GM18505 (cell line): ENCODE results near the gene RAB36.

ENCODE experiments used
- ATAC-seq: cut with Tn5 transposase; IDR thresholded peaks from one replicate; pipeline ENCODE4 v1.9.1; 2021; ENCODE audit not compliant: unreplicated experiment
- POLR2A ChIP-seq: IDR thresholded peaks from 4 replicates; pipeline ENCODE4 v1.6.1; 2011; ENCODE audit warnings: borderline replicate concordance; ENCODE audit not compliant: insufficient read depth, insufficient read length; ENCODE audit errors: extremely low read depth

RAB36 gene

DNA sequence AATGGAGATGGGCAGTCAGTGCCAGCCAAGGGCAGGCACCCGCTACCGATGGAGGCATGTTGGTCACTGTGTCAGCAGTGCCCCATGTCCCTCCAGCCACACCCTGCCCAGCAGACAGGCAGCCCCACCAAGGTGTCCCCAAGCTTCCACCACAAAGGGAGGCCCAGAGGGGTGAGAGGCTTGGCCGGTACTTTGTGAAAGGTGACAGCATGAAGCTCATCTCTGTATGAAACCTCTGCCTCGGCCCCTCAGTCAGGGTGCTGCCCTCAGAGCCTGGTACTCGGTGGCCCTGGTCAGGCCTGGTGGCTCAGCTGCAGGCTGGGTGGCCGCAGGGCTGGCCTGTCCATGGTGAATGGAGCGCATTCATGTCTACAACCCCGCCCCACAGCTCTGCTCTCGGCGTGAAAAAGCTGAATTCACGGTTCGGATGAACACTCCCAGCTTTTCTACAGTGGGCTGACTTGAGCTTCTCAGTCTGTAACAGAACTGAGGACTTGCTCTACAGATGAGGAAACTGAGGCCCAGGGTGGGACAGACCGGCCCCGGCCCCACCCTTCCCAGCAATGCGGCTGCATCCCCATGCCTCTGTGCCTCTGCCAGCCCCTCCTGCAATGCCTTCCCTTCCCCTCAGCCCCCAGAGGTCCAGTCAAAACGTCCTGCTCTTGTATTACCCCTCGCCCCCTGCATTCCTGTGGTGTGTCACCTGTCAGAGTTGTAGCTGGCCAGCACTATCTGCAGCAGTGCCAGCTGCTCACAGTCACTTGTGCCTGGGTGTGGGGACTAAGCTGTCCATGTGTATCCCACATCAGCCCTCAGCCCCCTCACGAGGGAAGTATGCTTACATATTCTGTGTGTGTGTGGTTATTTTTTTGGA, 31.2 kb upstream of the RAB36 start:
- ATAC-seq = no peak
- TF ChIP-seq POLR2A = no peak

DNA sequence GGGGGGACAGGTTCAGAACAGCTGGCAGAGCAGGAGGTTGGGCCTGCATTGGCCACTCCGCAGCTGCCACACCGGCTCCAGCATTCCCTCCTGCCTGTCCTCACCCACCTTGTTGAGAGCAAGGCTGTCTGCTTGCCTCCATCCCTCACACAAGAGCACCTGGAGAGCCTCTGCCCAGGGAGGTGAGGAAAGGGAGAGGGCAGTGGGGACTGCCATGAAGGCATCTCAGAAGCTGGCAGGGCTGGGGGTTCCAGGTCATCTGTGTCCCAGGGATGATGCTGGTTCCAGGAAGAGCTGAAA, 30.6 kb upstream of the RAB36 start:
- TF ChIP-seq POLR2A = no peak
- no peak for ATAC-seq

DNA sequence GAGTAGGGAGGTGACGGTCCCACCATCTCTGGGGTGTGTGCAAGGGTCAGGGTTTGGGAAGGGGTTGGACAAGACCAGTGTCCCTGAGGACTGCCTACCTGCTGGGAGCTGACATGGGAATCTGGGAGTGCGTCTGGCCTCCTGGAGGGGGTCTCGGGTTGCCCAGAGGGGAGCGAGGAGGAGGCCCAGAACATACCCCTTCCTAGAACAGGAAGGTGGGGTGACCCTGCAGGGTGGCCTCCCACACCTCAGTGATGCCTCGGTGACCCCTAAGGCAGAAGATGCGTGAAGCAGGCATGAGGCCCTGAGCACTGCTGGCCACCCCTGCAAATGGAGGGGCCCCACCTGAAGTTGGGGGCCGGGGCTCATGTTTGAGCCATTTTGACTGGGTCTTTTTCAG, 29.9 kb upstream of the RAB36 start:
- TF ChIP-seq POLR2A = no peak
- ATAC-seq = no peak

DNA sequence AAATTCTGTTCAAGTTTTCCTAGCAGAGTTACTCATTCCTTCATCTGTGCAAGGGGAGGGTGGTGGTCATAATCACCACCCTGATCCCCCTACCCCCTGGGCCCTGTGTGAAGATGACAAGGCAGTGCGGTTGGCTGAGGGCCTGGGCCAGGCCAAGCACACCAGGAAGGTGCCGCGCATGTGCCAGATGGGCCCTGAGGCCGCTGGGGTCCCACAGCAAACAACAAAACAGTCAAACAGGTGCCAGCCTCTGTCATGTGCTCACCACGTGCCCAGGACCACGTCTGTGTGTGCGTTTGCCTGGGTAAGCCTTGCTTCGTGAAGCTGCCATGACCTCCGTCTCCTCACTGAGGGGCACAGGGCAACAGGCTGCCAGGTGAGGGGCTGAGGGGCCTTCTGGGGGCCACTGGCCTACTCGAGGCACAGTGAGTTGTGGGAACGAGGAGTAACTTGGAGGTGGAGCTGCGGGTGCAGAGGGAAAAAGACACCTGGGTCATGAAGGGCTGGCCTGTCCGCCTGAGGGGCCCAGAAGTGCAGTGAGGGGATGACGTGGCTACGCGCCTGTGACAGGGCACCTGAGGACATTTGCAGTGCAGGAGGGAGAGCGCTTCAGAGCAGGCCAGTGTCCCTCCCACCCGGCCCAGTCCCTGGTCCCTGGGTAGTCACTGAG, 29.3 kb upstream of the RAB36 start:
- no peak for TF ChIP-seq POLR2A
- no peak for ATAC-seq

DNA sequence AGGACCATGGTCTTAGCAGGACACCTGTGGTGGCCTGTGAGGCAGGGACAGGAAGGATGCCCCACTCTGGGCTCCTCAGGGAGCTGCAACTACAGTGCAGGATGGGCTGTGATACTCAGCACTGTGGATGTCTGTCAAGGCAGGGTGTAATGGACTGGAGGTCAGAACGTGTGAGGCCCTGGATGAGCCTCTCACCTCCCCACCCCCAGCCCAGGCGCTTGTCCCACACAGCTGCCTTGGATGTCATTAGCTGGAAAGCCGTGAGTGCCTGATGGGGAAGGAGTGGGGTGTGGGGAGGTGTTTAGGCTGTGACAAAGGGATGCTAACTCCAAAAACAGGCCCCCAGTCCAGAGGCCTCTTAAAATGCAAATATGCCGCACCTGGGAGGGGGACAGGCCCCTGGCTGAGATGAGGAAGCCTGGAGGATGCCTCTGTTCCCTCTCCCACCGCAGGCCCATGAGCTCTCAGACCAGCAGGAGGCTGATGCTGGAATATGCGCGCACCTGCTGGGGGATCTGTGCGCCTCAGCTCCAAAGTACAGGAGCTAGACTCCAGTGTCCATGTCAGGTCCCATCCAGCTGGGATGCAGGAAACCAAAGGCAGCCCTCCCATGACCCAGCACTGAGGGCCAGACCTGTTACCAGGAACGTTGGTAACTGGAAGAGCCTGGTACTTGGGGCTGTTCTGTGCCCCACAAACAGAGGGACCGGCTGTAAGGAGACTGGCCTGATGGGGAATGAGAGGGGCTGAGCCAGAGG, 28.6 kb upstream of the RAB36 start:
- no peak for TF ChIP-seq POLR2A
- no peak for ATAC-seq

DNA sequence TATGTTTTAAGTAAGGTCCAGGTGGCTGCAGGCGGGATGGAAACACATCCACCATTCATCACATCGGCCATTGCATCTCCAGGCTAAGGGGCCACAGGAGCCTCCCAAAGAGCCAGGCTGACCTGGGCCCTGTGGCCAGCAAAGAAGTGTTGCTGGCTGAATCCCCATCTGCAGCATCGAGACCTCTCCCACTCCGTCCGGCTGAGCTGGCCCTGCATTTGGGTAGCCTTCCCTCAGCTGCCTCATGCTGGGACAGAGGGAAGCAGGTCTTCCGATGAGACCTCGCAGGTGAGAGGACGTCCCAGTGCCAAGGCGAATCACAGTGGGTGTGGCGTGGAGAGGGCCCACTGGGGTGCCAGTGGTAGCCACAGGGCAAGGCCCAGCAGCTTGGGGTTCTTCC, 28.0 kb upstream of the RAB36 start:
- no peak for ATAC-seq
- TF ChIP-seq POLR2A = no peak

DNA sequence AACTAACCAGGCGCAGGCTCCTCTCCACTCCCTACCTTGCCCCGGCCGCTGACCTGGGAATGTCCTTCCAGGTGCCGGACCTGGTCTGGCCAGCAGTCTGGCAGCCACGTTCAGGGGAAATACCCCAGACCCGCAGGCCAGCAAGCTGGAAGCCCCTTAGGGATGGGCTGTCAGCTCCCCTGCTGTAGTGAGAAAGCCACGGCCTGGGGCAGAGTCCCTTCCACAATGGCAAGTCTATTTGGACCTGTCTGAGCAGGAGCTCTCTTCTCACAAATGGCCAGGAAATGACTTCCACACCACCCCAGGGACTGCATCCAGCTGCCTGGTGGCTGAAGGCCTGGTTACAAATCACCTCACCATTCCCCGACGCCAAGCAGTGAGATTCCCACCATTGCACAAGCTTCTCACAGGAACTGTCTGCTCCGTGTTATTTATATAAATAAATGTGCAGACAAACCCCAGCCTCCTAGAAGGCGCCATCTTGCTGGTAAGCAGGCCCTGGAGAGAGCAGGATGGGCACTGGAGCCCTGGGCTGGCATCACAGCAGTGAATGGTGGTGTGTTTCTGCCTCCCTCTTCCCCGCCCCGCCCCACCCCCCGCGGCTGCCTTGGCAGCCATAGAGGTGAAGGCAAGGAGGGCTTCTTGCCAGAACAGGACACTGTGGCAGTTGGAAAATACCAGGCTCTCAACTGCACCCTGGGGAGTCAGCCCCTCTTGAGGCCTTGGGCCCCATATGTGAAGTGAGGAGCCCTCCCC, 27.2 kb upstream of the RAB36 start:
- ATAC-seq = no peak
- no peak for TF ChIP-seq POLR2A

DNA sequence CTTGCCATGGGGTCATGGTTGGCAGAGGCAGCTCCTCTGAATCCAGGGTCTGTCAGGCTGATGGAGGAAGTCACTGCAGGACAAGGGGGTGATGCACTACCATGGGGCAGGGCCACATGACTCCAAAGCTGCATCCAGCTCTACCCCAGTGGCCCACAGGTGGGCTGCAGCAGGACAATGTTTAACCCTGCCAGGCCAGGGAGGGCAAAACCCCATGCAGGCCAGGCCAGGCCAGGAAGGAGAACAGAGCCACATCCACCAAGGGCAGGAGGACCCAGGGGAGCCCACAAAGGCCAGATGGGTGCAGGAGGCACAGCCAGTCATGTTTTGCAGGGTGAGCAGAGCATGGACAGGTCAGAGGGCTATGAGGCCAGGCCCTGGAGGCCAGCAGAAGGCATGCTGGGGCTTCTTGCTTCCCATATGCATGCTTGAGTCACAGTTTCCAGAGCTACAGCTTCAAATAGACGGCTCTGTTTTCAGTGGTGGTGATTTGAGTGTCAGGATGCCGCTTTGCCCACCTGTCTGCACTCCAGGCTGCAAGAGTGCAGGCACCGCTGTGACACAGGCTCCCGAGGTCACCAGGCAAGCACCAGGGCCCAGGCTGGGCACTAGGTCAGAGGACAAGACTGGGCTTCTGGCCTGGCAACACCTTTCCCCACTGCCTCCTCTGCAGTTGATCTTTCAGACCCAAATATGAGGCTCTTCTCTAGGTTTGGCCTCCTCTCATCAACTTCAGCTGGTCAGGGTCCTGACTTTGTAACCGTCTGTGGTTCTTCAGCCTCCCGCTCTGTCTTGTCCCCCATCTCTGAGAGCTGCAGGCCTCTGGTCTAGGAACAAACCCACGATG, 26.4 kb upstream of the RAB36 start:
- ATAC-seq = no peak
- no peak for TF ChIP-seq POLR2A

DNA sequence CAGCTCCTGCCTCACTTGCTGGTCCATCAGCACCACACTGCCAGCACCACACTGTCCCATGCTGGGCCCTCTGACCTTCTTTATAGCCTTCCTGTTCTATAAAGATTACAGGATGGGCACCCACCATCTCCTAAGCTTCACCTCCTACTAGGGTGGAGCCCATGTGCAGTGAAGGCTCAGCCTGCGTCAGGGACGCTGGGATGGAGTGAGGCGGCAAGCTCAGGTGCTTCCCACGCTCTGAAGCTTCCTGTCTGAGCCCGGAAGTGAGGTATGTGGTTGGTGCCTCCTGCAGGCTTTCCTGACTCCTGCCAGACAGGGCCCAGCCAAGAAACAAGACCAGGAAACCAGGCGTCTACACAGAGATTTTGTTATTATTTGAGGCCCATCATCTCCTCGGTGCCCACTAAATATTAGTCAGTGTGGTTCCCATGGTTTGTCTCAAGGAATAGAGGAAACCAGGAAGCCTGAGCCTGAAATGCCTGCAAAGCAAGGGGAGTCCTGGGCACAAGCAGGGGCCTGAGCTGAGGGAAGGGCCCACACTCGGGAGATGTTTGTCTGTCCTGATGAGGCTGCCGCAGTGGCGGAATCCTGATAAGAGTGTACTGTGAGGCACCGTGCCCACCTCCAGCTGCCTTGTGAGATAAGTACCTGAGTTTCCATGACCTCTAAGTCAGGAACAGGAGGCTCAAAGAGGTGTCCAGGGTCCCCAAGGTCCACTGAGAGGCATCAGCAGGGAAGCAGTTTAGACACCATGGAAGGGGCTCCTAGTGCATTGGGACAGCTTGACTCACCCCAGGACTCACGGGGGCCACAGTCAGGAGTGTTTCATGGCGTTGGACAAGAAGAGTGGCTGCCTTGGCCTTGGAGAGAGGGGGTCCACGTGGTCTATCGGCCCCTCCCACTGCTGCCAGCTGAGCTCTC, 25.5 kb upstream of the RAB36 start:
- no peak for ATAC-seq
- TF ChIP-seq POLR2A = no peak

DNA sequence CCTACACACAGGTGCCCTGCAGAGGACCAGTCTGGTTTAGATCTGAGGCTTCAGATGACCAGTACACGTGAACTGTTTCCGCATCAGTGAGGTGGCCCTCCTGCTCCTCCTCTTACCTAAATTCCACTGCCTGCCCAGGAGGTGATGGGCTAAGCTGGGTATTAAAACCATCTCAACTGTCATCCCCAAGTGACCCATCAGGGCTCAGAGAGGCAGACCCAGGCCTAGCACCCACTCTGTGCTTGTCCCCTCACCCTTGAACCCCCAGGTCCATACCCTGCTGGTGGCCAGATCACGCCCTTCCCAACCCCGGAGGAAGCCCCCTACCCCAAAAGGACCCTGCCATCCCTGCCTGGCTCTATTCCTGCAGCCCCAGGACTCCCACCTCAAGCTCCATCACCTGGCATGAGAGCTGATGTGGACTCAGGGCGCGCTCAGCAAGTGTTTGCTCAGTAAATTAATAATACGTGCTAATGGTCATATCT, 24.8 kb upstream of the RAB36 start:
- ATAC-seq = no peak
- no peak for TF ChIP-seq POLR2A

DNA sequence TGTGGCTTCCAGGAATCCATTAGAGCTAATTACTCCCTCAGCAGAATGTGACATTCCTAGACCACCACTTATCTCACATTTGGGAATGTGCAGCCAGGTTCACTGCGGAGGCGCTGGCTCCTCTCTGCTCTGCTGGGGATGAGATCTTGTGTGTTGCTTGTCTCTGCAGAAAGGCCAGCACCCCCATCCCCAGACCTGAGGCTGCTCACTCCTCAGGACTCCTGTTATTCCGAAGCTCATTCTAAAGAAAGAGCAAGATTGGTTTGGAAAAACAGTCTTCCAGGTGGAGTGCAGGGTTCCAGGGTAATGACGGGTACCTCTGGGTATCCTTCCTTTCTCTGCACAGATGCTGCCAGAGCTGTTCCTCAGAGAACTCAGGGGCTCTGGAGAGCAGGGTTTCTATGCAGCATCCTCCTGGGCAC, 24.3 kb upstream of the RAB36 start:
- no peak for TF ChIP-seq POLR2A
- no peak for ATAC-seq
